H1 (cell line): Measurements from ENCODE around the gene TFAP2E. TPM values are rescaled to one million over a fixed set of nuclear protein-coding genes. Genes with fewer than 3 reads are reported as not detected.

Experiments
- CTCF ChIA-PET: fragments of 300-600 bp; sonication (Branson Sonifier 250); formaldehyde crosslinking; loops from one replicate; lab custom pipeline; 2021; ENCODE audit not compliant: partially characterized antibody; lab: Charles Lee
- POLR2A ChIA-PET: fragments of 300-600 bp; sonication (Branson Sonifier 250); formaldehyde crosslinking; loops from one replicate; lab custom pipeline; 2021; ENCODE audit warnings: inconsistent platforms; ENCODE audit not compliant: partially characterized antibody; lab: Charles Lee
- DNase-seq, 2 experiments: peaks; one replicate each; pipeline versions ENCODE4 v3.0.0 to v3.0.0-alpha.2; 2010 to 2022; ENCODE audit warnings: low spot score in 2 of 2, low read depth in 1 of 2, mixed read lengths in 1 of 2
- FAIRE-seq: peaks from 2 replicates; lab custom pipeline; 2011; peaks lifted over from hg19 to GRCh38; lab: Jason Lieb, UNC
- H2AFZ ChIP-seq: 2 replicates; pipeline ENCODE4 v1.8.1; 2012; ENCODE audit warnings: low read length, inconsistent platforms
- H2AK5ac ChIP-seq: 2 replicates; pipeline ENCODE4 v1.6.1; 2013; ENCODE audit warnings: low read depth, low read length
- H2BK120ac ChIP-seq: replicated peaks from 2 replicates; pipeline ENCODE3; 2013; ENCODE audit warnings: low read depth, low read length, inconsistent platforms
- H2BK12ac ChIP-seq: 2 replicates; pipeline ENCODE4 v1.6.1; 2013; ENCODE audit warnings: low read depth, low read length
- H2BK15ac ChIP-seq: 2 replicates; pipeline ENCODE4 v1.6.1; 2013; ENCODE audit warnings: low read length
- H2BK20ac ChIP-seq: 2 replicates; pipeline ENCODE4 v1.6.1; 2013; ENCODE audit warnings: low read length
- H2BK5ac ChIP-seq: 2 replicates; pipeline ENCODE4 v1.6.1; 2013; ENCODE audit warnings: low read depth, low read length
- H3K14ac ChIP-seq: 2 replicates; pipeline ENCODE4 v1.6.1; 2013; ENCODE audit warnings: inconsistent platforms; ENCODE audit not compliant: insufficient read length
- H3K18ac ChIP-seq: 2 replicates; pipeline ENCODE4 v1.6.1; 2013; ENCODE audit warnings: low read length; ENCODE audit errors: extremely low read depth
- H3K23ac ChIP-seq: 2 replicates; pipeline ENCODE4 v1.6.1; 2013; ENCODE audit warnings: inconsistent platforms; ENCODE audit not compliant: insufficient read length
- H3K23me2 ChIP-seq: 2 replicates; pipeline ENCODE4 v1.6.1; 2013; ENCODE audit warnings: low read depth, low read length
- H3K27ac ChIP-seq: 2 replicates; pipeline ENCODE4 v1.6.1; 2011; ENCODE audit warnings: low read depth, low read length, inconsistent platforms
- H3K27me3 ChIP-seq, 4 experiments: replicated peaks in 1 of 4; 1 replicate in 1 of 4; 2 replicates in 3 of 4; pipeline versions ENCODE4 v1.6.1 to v1.8.1; 2011 to 2013; ENCODE audit warnings: low read length in 3 of 4, mild to moderate bottlenecking in 3 of 4, inconsistent platforms in 2 of 4, mixed read lengths in 2 of 4, moderate library complexity in 1 of 4; ENCODE audit not compliant: control insufficient read depth in 3 of 4, insufficient read depth in 3 of 4; ENCODE audit errors: extremely low read depth in 1 of 4
- H3K36me3 ChIP-seq, 4 experiments: 2 replicates each; pipeline versions ENCODE4 v1.6.1 to v1.8.1; 2011 to 2013; ENCODE audit warnings: mild to moderate bottlenecking in 4 of 4, low read length in 3 of 4, moderate library complexity in 2 of 4, control low read depth in 1 of 4, inconsistent platforms in 1 of 4; ENCODE audit not compliant: insufficient read depth in 4 of 4, control insufficient read depth in 2 of 4
- H3K4ac ChIP-seq: replicated peaks from 2 replicates; pipeline ENCODE3; 2013; ENCODE audit warnings: low read length, low read depth, mixed read lengths, inconsistent platforms; ENCODE audit not compliant: insufficient read length
- H3K4me1 ChIP-seq, 4 experiments: replicated peaks in 1 of 4; 1 replicate in 1 of 4; 2 replicates in 3 of 4; pipeline versions ENCODE4 v1.6.1 to v1.8.1; 2011 to 2013; ENCODE audit warnings: low read length in 3 of 4, inconsistent platforms in 2 of 4, mixed read lengths in 1 of 4; ENCODE audit not compliant: insufficient read depth in 4 of 4, control insufficient read depth in 3 of 4
- H3K4me2 ChIP-seq, 2 experiments: 2 replicates each; pipeline versions ENCODE4 v1.6.1 to v1.8.1; 2011 to 2013; ENCODE audit warnings: low read depth in 2 of 2, low read length in 2 of 2, control low read depth in 1 of 2, inconsistent platforms in 1 of 2, mild to moderate bottlenecking in 1 of 2; ENCODE audit not compliant: insufficient read depth in 1 of 2
- H3K4me3 ChIP-seq, 4 experiments: fragments of 200-600, 300-600 bp in 1 of 4; sonication (generic), shearing (Covaris generic), sonication (Bioruptor Twin) in 1 of 4; 2 replicates each; pipeline versions ENCODE4 v1.5.1 to v1.8.1; 2011 to 2016; ENCODE audit warnings: low read length in 4 of 4, low read depth in 3 of 4, control low read depth in 2 of 4, inconsistent platforms in 2 of 4, mild to moderate bottlenecking in 2 of 4, mixed read lengths in 1 of 4, moderate library complexity in 1 of 4; ENCODE audit not compliant: insufficient read depth in 2 of 4; ENCODE audit errors: extremely low read depth in 1 of 4
- H3K56ac ChIP-seq: replicated peaks from 2 replicates; pipeline ENCODE3; 2013; ENCODE audit warnings: low read depth, mild to moderate bottlenecking, mixed read lengths, low read length, inconsistent platforms; ENCODE audit not compliant: insufficient read length
- H3K79me1 ChIP-seq: 2 replicates; pipeline ENCODE4 v1.6.1; 2013; ENCODE audit warnings: low read depth, low read length, control low read depth
- H3K79me2 ChIP-seq, 2 experiments: 2 replicates each; pipeline versions ENCODE4 v1.6.1 to v1.8.1; 2012 to 2013; ENCODE audit warnings: low read length in 2 of 2, mild to moderate bottlenecking in 2 of 2, inconsistent platforms in 1 of 2; ENCODE audit not compliant: insufficient read depth in 2 of 2, control insufficient read depth in 1 of 2
- H3K9ac ChIP-seq, 4 experiments: replicated peaks in 1 of 4; 1 replicate in 1 of 4; 2 replicates in 3 of 4; pipeline versions ENCODE4 v1.6.1 to v1.8.1; 2011 to 2013; ENCODE audit warnings: low read depth in 3 of 4, low read length in 3 of 4, control low read depth in 2 of 4, mild to moderate bottlenecking in 2 of 4, moderate library complexity in 2 of 4, inconsistent platforms in 1 of 4; ENCODE audit errors: extremely low read depth in 1 of 4
- H3K9me3 ChIP-seq, 2 experiments: 2 replicates each; pipeline versions ENCODE4 v1.6.1 to v1.8.1; 2012 to 2013; ENCODE audit warnings: mild to moderate bottlenecking in 2 of 2, moderate library complexity in 2 of 2, control low read depth in 1 of 2, inconsistent platforms in 1 of 2, low read depth in 1 of 2, low read length in 1 of 2, mixed read lengths in 1 of 2; ENCODE audit not compliant: insufficient read depth in 2 of 2
- H4K20me1 ChIP-seq, 2 experiments: replicated peaks in 1 of 2; 2 replicates each; pipeline versions ENCODE3 to v1.8.1; 2011 to 2013; ENCODE audit warnings: inconsistent platforms in 2 of 2, low read length in 2 of 2, mild to moderate bottlenecking in 1 of 2; ENCODE audit not compliant: insufficient read depth in 2 of 2, control insufficient read depth in 1 of 2
- H4K5ac ChIP-seq: 2 replicates; pipeline ENCODE4 v1.6.1; 2013; ENCODE audit warnings: low read length, low read depth, mixed read lengths, inconsistent platforms; ENCODE audit not compliant: insufficient read length
- H4K8ac ChIP-seq: 2 replicates; pipeline ENCODE4 v1.8.0; 2013; ENCODE audit warnings: mild to moderate bottlenecking, moderate library complexity, low read length, inconsistent platforms; ENCODE audit not compliant: insufficient read depth; ENCODE audit errors: extremely low read depth
- H4K91ac ChIP-seq: replicated peaks from 2 replicates; pipeline ENCODE3; 2013; ENCODE audit warnings: low read length, mixed read lengths, inconsistent platforms; ENCODE audit not compliant: insufficient read length
- ASH2L ChIP-seq: fragments of 200-600, 300-600 bp; sonication (generic); IDR thresholded peaks from one replicate; pipeline ENCODE4 v1.7.1; 2017; ENCODE audit warnings: low read length
- CBX5 ChIP-seq: fragments of 300-800, 300-1000 bp; sonication (generic); IDR thresholded peaks from 2 replicates; pipeline ENCODE4 v1.7.1; 2016; ENCODE audit warnings: antibody characterized with exemption, low read length, low read depth
- KDM1A ChIP-seq: fragments of 200-600, 300-600 bp; sonication (generic); IDR thresholded peaks from 2 replicates; pipeline ENCODE4 v1.7.1; 2016; ENCODE audit warnings: mild to moderate bottlenecking, low read length, borderline replicate concordance
- NANOG ChIP-seq: IDR thresholded peaks from 2 replicates; pipeline ENCODE4 v1.6.1; 2011; ENCODE audit warnings: low read length, low read depth, mild to moderate bottlenecking, inconsistent platforms; ENCODE audit not compliant: insufficient read depth, poor library complexity, severe bottlenecking
- RBBP5 ChIP-seq: IDR thresholded peaks from 2 replicates; pipeline ENCODE4 v1.7.1; 2012; ENCODE audit warnings: low read depth, mild to moderate bottlenecking, inconsistent platforms, low read length, moderate library complexity, borderline replicate concordance
- RFX5 ChIP-seq: IDR thresholded peaks from 2 replicates; pipeline ENCODE4 v1.6.1; 2011; ENCODE audit warnings: low read depth, low read length, improper control_type of control experiment, borderline replicate concordance
- SIX5 ChIP-seq: IDR thresholded peaks from 2 replicates; pipeline ENCODE4 v1.6.1; 2011; ENCODE audit warnings: mild to moderate bottlenecking, low read depth, low read length
- SP1 ChIP-seq: IDR thresholded peaks from 2 replicates; pipeline ENCODE4 v1.6.1; 2011; ENCODE audit warnings: low read depth, low read length
- SP2 ChIP-seq: IDR thresholded peaks from 2 replicates; pipeline ENCODE4 v1.6.1; 2012; ENCODE audit warnings: mild to moderate bottlenecking, low read length, inconsistent platforms
- TAF1 ChIP-seq: IDR thresholded peaks from 2 replicates; pipeline ENCODE4 v1.6.1; 2011; ENCODE audit warnings: mild to moderate bottlenecking, low read depth, low read length
- TEAD4 ChIP-seq: IDR thresholded peaks from 2 replicates; pipeline ENCODE4 v1.6.1; 2012; ENCODE audit warnings: low read depth, low read length, inconsistent platforms, mixed read lengths
- YY1 ChIP-seq: IDR thresholded peaks from 2 replicates; pipeline ENCODE4 v1.6.1; 2011; ENCODE audit warnings: low read depth, mild to moderate bottlenecking, low read length
- WGBS, 2 experiments: shearing (Covaris generic) in 1 of 2; methylation state at CpG; one replicate each; pipeline versions ENCODE4 v1.1.6 to v1.1.7; 2013 to 2015; ENCODE audit warnings: low lambda C conversion rate in 2 of 2, mixed read lengths in 2 of 2, inconsistent platforms in 1 of 2, low coverage in 1 of 2, missing lambda C conversion rate in 1 of 2; ENCODE audit not compliant: insufficient replicate concordance in 2 of 2, insufficient coverage in 1 of 2, insufficient read length in 1 of 2; ENCODE audit errors: extremely low coverage in 1 of 2, missing lambda C conversion rate in 1 of 2; 5-methylcytosine and 5-hydroxymethylcytosine counted together
- polyA plus RNA-seq, 7 experiments: library from polyadenylated mRNA; depleted of rRNA in 3 of 7; stranded (reverse) in 5 of 7; unstranded in 2 of 7; fragments of >200 nt in 5 of 7; fragments of 200-250 nt in 2 of 7; gene quantifications; 1 replicate in 5 of 7; 2 replicates in 1 of 7; 4 replicates in 1 of 7; pipeline versions ENCODE4 v1.2.1 to v1.2.3, GENCODE V29; 2011 to 2013; ENCODE audit warnings: missing spikeins in 2 of 7, mixed read lengths in 2 of 7
- total RNA-seq: library from RNA; stranded (reverse); fragmentation: NEBNext Ultra II Directional; extraction: Animal tissue kit (Norgen Biotek cat#: 25700); gene quantifications from 2 replicates; pipeline ENCODE4 v1.2.1, GENCODE V29; 2021
- TF ChIP-seq, protein P1 (sequence below): IDR thresholded peaks from 2 replicates; pipeline ENCODE4 v1.6.1; 2011; ENCODE audit warnings: low read depth, mild to moderate bottlenecking, low read length; ENCODE audit not compliant: insufficient read depth

Gene TFAP2E
- total and polyA plus RNA-seq, 2 of the 8 experiments (the other 6 are each of a cell fraction or from before 2014, with no cell fraction given) = 0.24 to 0.50 TPM

DNA sequence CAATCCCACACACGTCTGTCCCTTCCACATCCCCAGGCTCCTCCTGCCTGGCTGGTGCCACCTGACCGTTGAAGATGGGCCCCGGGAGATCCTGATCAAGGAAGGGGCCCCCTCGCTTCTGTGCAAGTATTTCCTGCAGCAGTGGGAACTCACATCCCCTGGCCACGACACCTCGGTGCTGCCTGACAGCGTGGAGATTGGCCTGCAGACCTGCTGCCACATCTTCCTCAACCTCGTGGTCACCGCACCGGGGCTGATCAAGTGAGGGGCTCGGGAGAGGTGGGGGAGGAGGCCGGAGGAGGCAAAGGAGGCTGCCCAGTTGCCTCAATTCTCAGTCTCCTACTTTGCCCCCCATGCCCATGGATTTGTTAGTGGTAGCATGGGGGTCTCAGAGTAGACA is 9.9 kb upstream of the TFAP2E start:
- H2AK5ac ChIP-seq = no peak overlapping the region
- WGBS, 2 experiments = 92% methylated on average over 12 of the region's 12 CpGs; no CpG with 5 or more reads in 1 of the 2 experiments
- no peak overlapping the region for H2BK120ac ChIP-seq
- no peak overlapping the region for H2BK20ac ChIP-seq
- peaks cover 2 to 27% of the 10 kb centered on the region in 2 experiments for H4K20me1 ChIP-seq
- H3K9me3 ChIP-seq = no peaks in the 10 kb centered on the region
- H3K27ac ChIP-seq = no peak overlapping the region
- H4K8ac ChIP-seq = no peak overlapping the region
- H3K36me3 ChIP-seq = peaks cover 14 to 25% (median 19%) of the 10 kb centered on the region in 4 experiments; a peak in 6 of 8 replicates
- H4K91ac ChIP-seq = no peak overlapping the region
- H3K23ac ChIP-seq = no peak overlapping the region
- H3K4me2 ChIP-seq = no peak overlapping the region
- H3K4me3 ChIP-seq = no peak overlapping the region
- H3K79me1 ChIP-seq = peaks cover 3% of the 10 kb centered on the region
- no peak overlapping the region for H4K5ac ChIP-seq
- H2AFZ ChIP-seq = no peak overlapping the region
- no peak overlapping the region for H2BK15ac ChIP-seq
- DNase-seq = no peak
- ChIA-PET CTCF (interaction anchor here (1.0 to 7.6 kb wide), 4 partner anchors 8 to 118 kb away, joined by 3 to 72 read pairs (median 4); no protein-coding TSS in a partner anchor), POLR2A (no interaction called here)
- peaks cover 0 to 3% of the 10 kb centered on the region in 2 experiments; a peak in 1 of 4 replicates for H3K79me2 ChIP-seq
- H3K56ac ChIP-seq = no peak overlapping the region
- H2BK12ac ChIP-seq = no peak overlapping the region
- FAIRE-seq = no peak
- H3K9ac ChIP-seq = no peak overlapping the region
- no peak overlapping the region for H3K4ac ChIP-seq
- peaks cover 0 to 7% (median 0%) of the 10 kb centered on the region in 4 experiments; a peak in 3 of 7 replicates for H3K4me1 ChIP-seq
- no peak overlapping the region for H3K18ac ChIP-seq
- no peak overlapping the region for H2BK5ac ChIP-seq
- H3K23me2 ChIP-seq = peaks cover 5% of the 10 kb centered on the region; the same call in 1 of the 2 replicates
- no peak overlapping the region for H3K14ac ChIP-seq
- H3K27me3 ChIP-seq = no peaks in the 10 kb centered on the region
- TF ChIP-seq KDM1A = no peak
- TF ChIP-seq ASH2L = no peak
- no peak for TF ChIP-seq SP2
- TF ChIP-seq TAF1 = no peak
- TF ChIP-seq SP1 = no peak
- TF ChIP-seq TEAD4 = no peak
- no peak for TF ChIP-seq SIX5
- TF ChIP-seq RBBP5 = no peak
- TF ChIP-seq RFX5 = no peak
- TF ChIP-seq NANOG = no peak
- no peak for TF ChIP-seq YY1
- TF ChIP-seq CBX5 = no peak
- TF ChIP-seq, protein P1, sequence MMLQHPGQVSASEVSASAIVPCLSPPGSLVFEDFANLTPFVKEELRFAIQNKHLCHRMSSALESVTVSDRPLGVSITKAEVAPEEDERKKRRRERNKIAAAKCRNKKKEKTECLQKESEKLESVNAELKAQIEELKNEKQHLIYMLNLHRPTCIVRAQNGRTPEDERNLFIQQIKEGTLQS = no peak
- TF ChIP-seq, all 59 proteins: peak for 0
